HT-29 (cell line): Measurements from ENCODE around the gene RETREG1. TPM values are rescaled to one million over a fixed set of nuclear protein-coding genes. Genes with fewer than 3 reads are reported as not detected.
"Not testable (repeated sequence)": the region's sequence is repeated elsewhere in the genome, so short reads cannot be mapped to it uniquely, and the experiment has no call there.

Experiments used
- DNase-seq: peaks from one replicate; pipeline ENCODE4 v3.0.0-alpha.2; 2015; ENCODE audit warnings: low spot score
- total RNA-seq: library from RNA; depleted of rRNA; stranded (reverse); fragments of >200 nt; shearing (Covaris generic); gene quantifications from 2 replicates; pipeline ENCODE4 v1.2.3, GENCODE V29; 2014

The RETREG1 gene
- total RNA-seq, 1 experiment from 2014 or later = 1.6 TPM

DNA sequence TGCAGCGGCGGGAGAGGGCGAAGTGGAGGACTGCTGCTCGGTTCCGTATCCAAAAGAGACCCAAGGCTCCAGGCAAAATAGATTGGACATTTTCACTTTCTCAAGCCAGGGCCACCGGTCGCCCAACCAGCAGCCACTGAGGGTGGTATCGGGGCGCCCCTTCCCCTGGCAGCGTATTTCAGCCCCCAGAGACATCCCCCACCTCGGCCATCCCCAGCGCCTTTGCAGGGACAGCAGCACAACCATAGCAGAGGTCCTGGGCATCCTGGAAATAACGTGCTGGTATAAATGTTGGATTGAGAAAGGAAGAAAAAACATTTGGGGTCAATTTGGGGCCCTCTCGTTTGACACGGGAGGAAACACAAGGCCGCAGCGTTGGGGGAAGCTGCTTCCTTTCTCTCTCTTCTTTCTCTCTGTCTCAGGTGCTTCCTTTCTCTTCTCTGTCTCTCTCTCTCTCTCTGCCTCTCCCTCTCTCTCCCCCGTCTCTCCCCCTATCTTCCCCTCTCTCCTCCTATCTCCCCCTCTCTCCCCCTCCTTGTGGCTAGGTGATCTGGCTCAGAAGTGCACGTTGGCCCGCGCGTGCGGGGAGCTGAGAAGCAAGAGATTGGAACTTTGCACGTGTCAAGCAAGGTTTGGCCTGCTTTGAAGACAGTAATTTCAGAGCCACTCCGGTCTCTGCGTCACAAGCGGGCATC lies 624 bp upstream of the RETREG1 start:
- no peak for DNase-seq

- DNase-seq = no peak
Observed at GRCh38 chr5:16615741-16616535, 859 bp downstream of the RETREG1 start.

DNA sequence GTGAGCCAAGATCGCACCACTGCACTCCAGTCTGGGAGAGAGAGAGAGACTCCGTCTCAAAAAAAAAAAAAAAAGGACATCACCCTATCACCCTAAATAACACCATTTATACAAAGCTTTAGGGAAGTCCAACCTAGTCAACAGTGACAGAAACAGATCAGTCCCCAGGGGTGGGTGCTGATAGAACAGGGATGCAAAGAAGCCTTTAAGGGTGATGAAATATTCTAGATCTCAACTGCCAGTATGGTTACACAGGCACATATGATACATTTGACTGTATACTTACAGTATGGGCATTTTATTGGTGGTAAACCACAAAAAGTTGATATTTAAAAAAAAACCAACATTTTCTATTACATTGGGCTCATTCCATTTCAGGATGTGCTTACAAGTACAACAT lies 4.8 kb downstream of the RETREG1 start:
- no peak for DNase-seq

- not testable (repeated sequence) for DNase-seq
Observed at GRCh38 chr5:16610896-16611295, 5.9 kb downstream of the RETREG1 start.

- no peak for DNase-seq
Observed at GRCh38 chr5:16609412-16609811, 7.4 kb downstream of the RETREG1 start.

DNA sequence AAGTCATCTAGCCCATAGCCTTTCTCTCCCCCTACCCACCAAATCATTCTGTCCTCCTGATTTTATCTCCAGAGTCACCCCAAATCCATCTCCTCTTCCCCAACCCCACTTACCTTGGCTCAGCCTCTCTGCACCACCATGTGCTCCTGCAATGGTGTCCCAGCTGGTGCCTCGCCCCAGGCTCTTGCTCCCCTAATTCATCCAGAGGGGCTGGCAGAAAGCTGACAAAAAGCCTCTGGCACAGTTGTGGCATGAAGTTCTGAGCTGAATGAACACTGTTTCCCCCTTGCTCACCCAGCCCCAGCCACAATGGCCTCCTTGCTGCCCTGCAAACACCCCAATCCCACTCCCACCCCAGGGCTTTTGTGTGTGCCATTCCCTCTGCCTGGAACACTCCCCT lies 10.2 kb downstream of the RETREG1 start:
- no peak for DNase-seq

GRCh38 chr5:16603701-16604100 lies 13.1 kb downstream of the RETREG1 start:
- DNase-seq = no peak

GRCh38 chr5:16603295-16603694 lies 13.5 kb downstream of the RETREG1 start:
- DNase-seq = no peak

DNA sequence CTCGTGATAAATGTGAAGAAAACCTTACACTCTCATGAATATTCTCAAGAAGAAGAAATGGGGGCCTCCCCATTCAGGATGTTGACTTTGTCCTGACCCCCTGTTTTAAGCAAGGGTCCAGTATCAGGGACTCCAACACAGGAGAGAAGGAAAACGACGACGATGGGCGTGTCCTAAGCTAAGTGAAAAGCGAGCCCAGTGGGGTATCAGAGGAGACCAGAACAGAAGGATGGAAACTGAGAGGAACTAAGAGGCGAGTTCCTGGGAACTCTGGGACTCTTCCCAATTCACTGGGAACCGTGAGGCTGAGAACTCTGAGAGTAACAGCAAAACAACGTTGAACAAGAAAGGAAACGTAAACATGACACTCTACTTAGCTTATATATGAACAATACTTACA lies 14.6 kb downstream of the RETREG1 start:
- no peak for DNase-seq

DNA sequence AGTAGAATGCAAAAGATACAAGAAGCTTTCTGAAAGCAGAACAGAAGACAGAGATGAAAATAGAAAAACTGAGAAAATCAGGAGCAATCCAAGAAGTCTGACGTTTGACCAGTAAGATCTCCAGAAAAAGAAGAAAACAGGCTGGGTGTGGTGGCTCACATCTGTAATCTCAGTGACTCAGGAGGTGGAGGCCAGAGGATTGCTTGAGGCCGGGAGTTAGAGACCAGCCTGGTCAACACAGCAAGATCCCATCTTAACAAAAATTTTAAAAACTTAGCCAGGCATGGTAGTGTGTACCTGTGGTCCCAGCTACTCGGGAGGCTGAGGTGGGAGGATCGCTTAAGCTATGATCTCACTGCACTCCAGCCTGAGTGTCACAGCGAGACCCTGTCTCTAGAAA lies 15.9 kb downstream of the RETREG1 start:
- no peak for DNase-seq

- no peak for DNase-seq
Observed at GRCh38 chr5:16600397-16600796, 16.4 kb downstream of the RETREG1 start.

DNA sequence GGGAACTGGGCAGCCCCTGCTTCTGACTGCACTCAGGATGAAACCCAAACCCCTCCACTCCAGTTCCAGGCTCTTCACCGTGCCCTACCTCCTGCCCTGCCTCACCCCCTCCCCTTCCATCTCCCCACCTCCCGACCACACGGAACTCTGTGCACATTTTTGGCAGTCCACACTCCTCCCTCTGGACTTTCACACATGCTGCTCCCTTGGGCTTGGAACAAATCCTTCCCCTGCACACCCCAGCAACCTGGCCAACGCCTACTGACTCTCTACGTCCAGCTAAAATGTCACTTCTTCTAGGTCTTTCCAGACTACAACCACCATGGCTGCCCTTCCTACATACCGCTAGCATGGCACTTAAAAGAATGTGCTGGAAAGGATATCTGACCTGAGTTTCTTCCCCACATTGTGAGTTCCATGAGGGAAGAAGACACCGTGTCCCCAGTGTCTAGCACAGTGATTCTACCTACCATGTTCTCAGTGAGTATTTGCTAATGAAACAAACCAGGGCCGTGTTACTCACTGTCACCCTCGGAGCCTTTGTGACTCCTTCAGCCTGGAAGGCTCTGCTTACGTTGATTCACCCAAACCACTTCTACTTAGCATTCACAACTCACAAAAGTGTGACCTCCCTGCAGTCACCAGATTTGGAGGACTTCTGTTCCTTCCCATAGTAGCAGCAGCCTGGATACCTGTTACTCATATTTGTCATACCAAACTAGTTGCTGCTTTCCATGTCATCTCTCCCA lies 18.7 kb downstream of the RETREG1 start:
- DNase-seq = no peak

- no peak for DNase-seq
Observed at GRCh38 chr5:16596581-16596940, 20.2 kb downstream of the RETREG1 start.

- DNase-seq = no peak
Observed at GRCh38 chr5:16595881-16596580, 20.8 kb downstream of the RETREG1 start.

DNA sequence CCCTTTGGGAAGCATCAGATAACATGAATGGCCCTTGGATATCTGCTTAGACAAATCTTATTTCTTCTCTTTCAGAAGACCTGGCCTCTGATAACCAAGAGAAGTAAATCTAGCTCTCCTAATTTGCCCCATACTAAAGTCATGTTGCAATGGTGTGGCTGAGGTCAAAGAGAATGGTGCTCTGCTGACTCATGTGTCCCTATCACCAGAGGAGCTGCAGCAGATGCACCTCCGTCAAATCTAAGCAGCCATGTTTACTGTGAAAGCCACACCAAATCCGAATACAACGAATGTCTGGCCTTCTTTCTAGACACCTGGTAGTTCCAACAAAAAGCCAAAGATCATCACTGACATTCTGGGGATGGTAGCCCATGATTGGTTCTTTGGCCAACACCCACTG lies 23.2 kb downstream of the RETREG1 start:
- DNase-seq = no peak

DNA sequence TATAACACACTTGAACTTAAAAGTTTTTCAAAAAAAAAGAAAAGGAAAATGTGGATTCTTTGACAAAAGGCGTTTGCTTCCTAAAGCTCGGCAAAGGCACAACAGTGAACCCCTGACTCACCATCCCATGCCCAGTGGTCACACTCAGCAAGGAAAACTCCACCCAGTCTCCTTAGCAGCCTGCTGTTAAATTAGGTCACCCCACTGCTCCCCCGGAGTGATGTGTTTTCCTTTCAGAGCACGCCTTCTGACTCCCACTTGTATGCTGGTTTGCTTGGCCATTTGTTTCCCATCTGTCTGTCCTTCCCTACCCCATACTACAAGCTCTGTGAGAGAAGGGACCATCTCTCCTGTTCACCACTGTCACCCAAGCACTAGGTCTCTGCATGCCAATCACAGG lies 23.8 kb downstream of the RETREG1 start:
- no peak for DNase-seq

- DNase-seq = no peak
Observed at GRCh38 chr5:16592255-16592654, 24.5 kb downstream of the RETREG1 start.

DNA sequence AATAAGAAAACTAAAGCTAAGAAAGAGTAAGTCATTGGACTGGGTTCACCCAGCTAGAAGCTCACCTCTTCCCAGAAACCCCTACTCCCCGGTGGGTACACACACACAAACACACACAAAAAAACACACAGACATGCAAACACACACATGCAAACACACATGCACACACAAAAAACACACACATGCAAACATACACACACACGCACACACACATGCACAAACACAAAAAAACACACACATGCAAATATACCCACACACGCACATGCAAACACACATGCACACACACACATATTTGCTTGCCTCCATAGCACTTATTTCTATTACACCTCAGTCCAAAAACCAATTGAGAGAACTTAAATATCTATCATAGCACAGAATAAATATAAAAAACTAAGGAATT lies 26.1 kb downstream of the RETREG1 start:
- DNase-seq = no peak

DNA sequence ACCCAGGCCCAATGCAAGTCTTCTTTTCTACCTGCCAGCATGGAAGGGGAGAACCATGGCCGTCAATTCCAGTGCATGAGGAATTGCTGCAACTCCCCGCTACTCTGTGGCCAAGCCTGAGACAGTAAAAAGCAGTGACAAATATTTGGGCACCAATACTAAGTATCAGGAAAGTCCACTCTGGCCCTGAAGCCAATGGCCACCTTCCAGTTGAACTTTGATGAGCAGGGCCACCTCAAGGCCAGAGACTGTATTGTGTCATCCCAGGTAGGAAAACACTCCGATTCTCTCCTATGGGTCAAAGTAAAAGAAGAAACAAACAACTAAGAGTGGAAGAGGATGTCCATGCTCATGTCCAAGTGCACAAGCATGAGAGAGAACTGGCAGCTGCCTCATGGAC lies 27.1 kb downstream of the RETREG1 start:
- DNase-seq = no peak

- DNase-seq = no peak
Observed at GRCh38 chr5:16588434-16589214, 28.2 kb downstream of the RETREG1 start.

GRCh38 chr5:16586556-16586955 lies 30.2 kb downstream of the RETREG1 start:
- DNase-seq = no peak
